Measurements from ENCODE around the gene THSD4.
"Not testable (repeated sequence)": the region's sequence is repeated elsewhere in the genome, so short reads cannot be mapped to it uniquely, and the experiment has no call there.

Gene THSD4

GRCh38 chr15:71187526-71187925 is 72.3 kb downstream of the THSD4 start:
- DNase-seq (ENCODE audit: low read depth in 2 of 2): no peak

GRCh38 chr15:71189718-71190117 is 74.4 kb downstream of the THSD4 start:
- DNase-seq (ENCODE audit: low read depth in 2 of 2): no peak

- DNase-seq (ENCODE audit: low read depth in 2 of 2): no peak
Observed at GRCh38 chr15:71191296-71191695, 76.0 kb downstream of the THSD4 start.

GRCh38 chr15:71192816-71193215 is 77.5 kb downstream of the THSD4 start:
- DNase-seq (ENCODE audit: low read depth in 2 of 2): no peak

GRCh38 chr15:71194286-71194685 is 79.0 kb downstream of the THSD4 start:
- no peak for DNase-seq (ENCODE audit: low read depth in 2 of 2)

GRCh38 chr15:71195242-71195641 is 80.0 kb downstream of the THSD4 start:
- DNase-seq (ENCODE audit: low read depth in 2 of 2): no peak

- no peak for DNase-seq (ENCODE audit: low read depth in 2 of 2)
Observed at GRCh38 chr15:71197620-71198019, 82.3 kb downstream of the THSD4 start.

- DNase-seq (ENCODE audit: low read depth in 2 of 2): no peak
Observed at GRCh38 chr15:71198846-71199245, 83.6 kb downstream of the THSD4 start.

GRCh38 chr15:71199384-71200351 is 84.4 kb downstream of the THSD4 start:
- no peak for DNase-seq (ENCODE audit: low read depth in 2 of 2)

GRCh38 chr15:71201477-71201876 is 86.2 kb downstream of the THSD4 start:
- no peak for DNase-seq (ENCODE audit: low read depth in 2 of 2)

GRCh38 chr15:71202712-71203111 is 87.4 kb downstream of the THSD4 start:
- no peak for DNase-seq (ENCODE audit: low read depth in 2 of 2)

- DNase-seq (ENCODE audit: low read depth in 2 of 2): no peak
Observed at GRCh38 chr15:71203586-71204474, 88.6 kb downstream of the THSD4 start.

GRCh38 chr15:71207141-71207540 is 91.9 kb downstream of the THSD4 start:
- no peak for DNase-seq (ENCODE audit: low read depth in 2 of 2)

- no peak for DNase-seq (ENCODE audit: low read depth in 2 of 2)
Observed at GRCh38 chr15:71212146-71212545, 96.9 kb downstream of the THSD4 start.

GRCh38 chr15:71213943-71214342 is 98.7 kb downstream of the THSD4 start:
- DNase-seq (ENCODE audit: low read depth in 2 of 2): not testable (repeated sequence)

GRCh38 chr15:71215126-71215894 is 100.0 kb downstream of the THSD4 start:
- DNase-seq (ENCODE audit: low read depth in 2 of 2): no peak

GRCh38 chr15:71218272-71218805 is 103.1 kb downstream of the THSD4 start:
- no peak for DNase-seq (ENCODE audit: low read depth in 2 of 2)

GRCh38 chr15:71219101-71219500 is 103.8 kb downstream of the THSD4 start:
- no peak for DNase-seq (ENCODE audit: low read depth in 2 of 2)

GRCh38 chr15:71219645-71220044 is 104.4 kb downstream of the THSD4 start:
- DNase-seq (ENCODE audit: low read depth in 2 of 2): no peak

GRCh38 chr15:71220828-71221227 is 105.6 kb downstream of the THSD4 start:
- DNase-seq (ENCODE audit: low read depth in 2 of 2): no peak

GRCh38 chr15:71221417-71221816 is 106.1 kb downstream of the THSD4 start:
- DNase-seq (ENCODE audit: low read depth in 2 of 2): no peak
